Smooth muscle cell (in vitro differentiated cells): ENCODE results near the gene DTNB. TPM values are rescaled to one million over a fixed set of nuclear protein-coding genes. Genes with fewer than 3 reads are reported as not detected.

ENCODE experiments used
- DNase-seq: peaks from one replicate; lab custom pipeline; 2025; ENCODE audit not compliant: unreplicated experiment; lab: John Stamatoyannopoulos, UW
- H2AFZ ChIP-seq: fragments of 200-600 bp; sonication (generic); 2 replicates; pipeline ENCODE4 v1.6.0; 2016; ENCODE audit warnings: antibody characterized with exemption, low read depth, mild to moderate bottlenecking
- H3F3A ChIP-seq: fragments of 200-600 bp; sonication (generic); 2 replicates; pipeline ENCODE4 v1.6.0; 2017; ENCODE audit warnings: antibody characterized with exemption, low read depth
- H3K27ac ChIP-seq: fragments of 200-600 bp; sonication (generic); 2 replicates; pipeline ENCODE4 v1.5.1; 2016; ENCODE audit warnings: low read depth, mild to moderate bottlenecking
- H3K27me3 ChIP-seq: fragments of 200-600 bp; sonication (generic); 2 replicates; pipeline ENCODE4 v1.6.1; 2016; ENCODE audit warnings: low read depth, mild to moderate bottlenecking
- H3K36me3 ChIP-seq: fragments of 200-600 bp; sonication (generic); 2 replicates; pipeline ENCODE4 v1.5.1; 2016; ENCODE audit warnings: low read depth
- H3K4me1 ChIP-seq: fragments of 200-600 bp; sonication (generic); 2 replicates; pipeline ENCODE4 v1.5.1; 2016; ENCODE audit warnings: low read depth
- H3K4me2 ChIP-seq: fragments of 200-600 bp; sonication (generic); 2 replicates; pipeline ENCODE4 v1.6.0; 2016; ENCODE audit warnings: mild to moderate bottlenecking
- H3K4me3 ChIP-seq: fragments of 200-600 bp; sonication (generic); 2 replicates; pipeline ENCODE4 v1.5.1; 2016; ENCODE audit warnings: mild to moderate bottlenecking
- H3K79me2 ChIP-seq: fragments of 200-600 bp; sonication (generic); 2 replicates; pipeline ENCODE4 v1.6.0; 2016; ENCODE audit warnings: low read depth, mild to moderate bottlenecking
- H3K9ac ChIP-seq: fragments of 200-600 bp; sonication (generic); 2 replicates; pipeline ENCODE4 v1.6.0; 2016; ENCODE audit warnings: low read depth
- H3K9me3 ChIP-seq: fragments of 200-600 bp; sonication (generic); replicated peaks from 2 replicates; pipeline ENCODE4 v1.5.1; 2016; ENCODE audit warnings: low read depth
- H4K20me1 ChIP-seq: fragments of 200-600 bp; sonication (generic); 2 replicates; pipeline ENCODE4 v1.6.0; 2016; ENCODE audit warnings: low read depth
- WGBS: methylation state at CpG from one replicate; pipeline ENCODE4 v1.1.7; 2016; ENCODE audit warnings: low lambda C conversion rate; 5-methylcytosine and 5-hydroxymethylcytosine counted together
- polyA plus RNA-seq: library from polyadenylated mRNA; unstranded; fragments of >200 nt; fragmentation: Nextera tagmentation; extraction: Ambion mirVana; gene quantifications from 2 replicates; pipeline ENCODE4 v1.2.1, GENCODE V29; 2016
- total RNA-seq: library from RNA; depleted of rRNA; stranded (reverse); fragments of >200 nt; gene quantifications from 2 replicates; pipeline ENCODE4 v1.2.3, GENCODE V29; 2014
- TF ChIP-seq, protein P1 (sequence below): fragments of 200-600 bp; sonication (generic); IDR thresholded peaks from 2 replicates; pipeline ENCODE4 v1.5.1; 2017; ENCODE audit warnings: borderline replicate concordance, mild to moderate bottlenecking, antibody characterized with exemption; ENCODE audit not compliant: insufficient read depth, poor library complexity, severe bottlenecking

The DTNB gene
- total and polyA plus RNA-seq, 2 experiments from 2014 or later, result 4.9 to 5.4 TPM

DNA sequence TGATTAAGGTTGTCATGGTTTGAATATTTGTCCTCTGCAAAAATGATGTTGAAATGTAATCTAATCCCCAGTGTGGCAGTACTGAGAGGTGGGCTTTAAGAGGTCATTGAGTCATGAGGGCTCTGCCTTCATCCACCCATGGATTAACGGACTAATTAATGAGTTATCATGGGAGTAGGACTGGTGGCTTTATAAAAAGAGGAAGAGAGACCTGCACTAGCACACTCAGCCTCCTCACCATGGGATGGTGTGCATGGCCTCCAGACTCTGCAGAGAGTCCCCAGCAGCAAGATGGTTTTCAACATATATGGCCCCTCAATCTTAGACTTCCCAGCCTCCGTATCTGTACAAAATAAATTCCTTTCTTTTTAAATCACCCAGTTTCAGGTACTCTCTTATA, 41.0 kb downstream of the DTNB start:
- Histone ChIP-seq H3K9ac (no peak overlapping the region), H3K4me2 (no peak overlapping the region), H3K79me2 (no peaks in the 10 kb centered on the region), H3K9me3 (no peaks in the 10 kb centered on the region), H3K4me1 (no peaks in the 10 kb centered on the region), H2AFZ (no peak overlapping the region), H3K36me3 (no peaks in the 10 kb centered on the region), H3K27me3 (no peaks in the 10 kb centered on the region), H3F3A (no peaks in the 10 kb centered on the region), H4K20me1 (no peaks in the 10 kb centered on the region), H3K4me3 (no peak overlapping the region), H3K27ac (no peak overlapping the region)
- TF ChIP-seq, protein P1, sequence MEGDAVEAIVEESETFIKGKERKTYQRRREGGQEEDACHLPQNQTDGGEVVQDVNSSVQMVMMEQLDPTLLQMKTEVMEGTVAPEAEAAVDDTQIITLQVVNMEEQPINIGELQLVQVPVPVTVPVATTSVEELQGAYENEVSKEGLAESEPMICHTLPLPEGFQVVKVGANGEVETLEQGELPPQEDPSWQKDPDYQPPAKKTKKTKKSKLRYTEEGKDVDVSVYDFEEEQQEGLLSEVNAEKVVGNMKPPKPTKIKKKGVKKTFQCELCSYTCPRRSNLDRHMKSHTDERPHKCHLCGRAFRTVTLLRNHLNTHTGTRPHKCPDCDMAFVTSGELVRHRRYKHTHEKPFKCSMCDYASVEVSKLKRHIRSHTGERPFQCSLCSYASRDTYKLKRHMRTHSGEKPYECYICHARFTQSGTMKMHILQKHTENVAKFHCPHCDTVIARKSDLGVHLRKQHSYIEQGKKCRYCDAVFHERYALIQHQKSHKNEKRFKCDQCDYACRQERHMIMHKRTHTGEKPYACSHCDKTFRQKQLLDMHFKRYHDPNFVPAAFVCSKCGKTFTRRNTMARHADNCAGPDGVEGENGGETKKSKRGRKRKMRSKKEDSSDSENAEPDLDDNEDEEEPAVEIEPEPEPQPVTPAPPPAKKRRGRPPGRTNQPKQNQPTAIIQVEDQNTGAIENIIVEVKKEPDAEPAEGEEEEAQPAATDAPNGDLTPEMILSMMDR, result no peak
- DNase-seq, result no peak
- 98% methylated on average over 2 of the region's 2 CpGs for WGBS

DNA sequence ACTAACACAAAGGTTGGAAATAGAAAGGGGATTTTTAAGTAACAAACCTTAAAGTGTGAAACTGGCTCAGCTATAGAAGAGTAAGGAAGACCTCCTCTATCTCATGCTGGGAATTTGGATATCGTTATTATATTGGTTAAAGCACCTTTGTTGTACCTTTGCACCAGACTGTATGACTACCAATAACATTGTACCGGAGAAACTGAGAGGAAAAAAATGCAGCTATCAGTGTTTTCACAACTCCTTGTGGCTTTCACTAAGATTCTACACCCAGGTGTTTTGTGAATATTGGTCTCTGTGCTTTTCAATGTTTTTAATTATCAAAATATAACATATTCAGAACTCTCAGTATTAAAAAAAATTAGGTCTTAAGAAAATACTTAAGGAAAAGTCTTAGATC, 48.7 kb downstream of the DTNB start:
- no peaks in the 10 kb centered on the region for H3K27me3 ChIP-seq
- no peaks in the 10 kb centered on the region for H3K4me1 ChIP-seq
- DNase-seq, result no peak
- no peak overlapping the region for H3K9ac ChIP-seq
- TF ChIP-seq, protein P1, result no peak
- H3K79me2 ChIP-seq, result no peaks in the 10 kb centered on the region
- no peaks in the 10 kb centered on the region for H3K9me3 ChIP-seq
- no peak overlapping the region for H3K4me3 ChIP-seq
- no peak overlapping the region for H3K27ac ChIP-seq
- WGBS, result 98% methylated on average over 2 of the region's 2 CpGs
- H3K36me3 ChIP-seq, result no peaks in the 10 kb centered on the region
- no peaks in the 10 kb centered on the region for H3F3A ChIP-seq
- H3K4me2 ChIP-seq, result no peak overlapping the region
- no peaks in the 10 kb centered on the region for H4K20me1 ChIP-seq
- H2AFZ ChIP-seq, result no peak overlapping the region

DNA sequence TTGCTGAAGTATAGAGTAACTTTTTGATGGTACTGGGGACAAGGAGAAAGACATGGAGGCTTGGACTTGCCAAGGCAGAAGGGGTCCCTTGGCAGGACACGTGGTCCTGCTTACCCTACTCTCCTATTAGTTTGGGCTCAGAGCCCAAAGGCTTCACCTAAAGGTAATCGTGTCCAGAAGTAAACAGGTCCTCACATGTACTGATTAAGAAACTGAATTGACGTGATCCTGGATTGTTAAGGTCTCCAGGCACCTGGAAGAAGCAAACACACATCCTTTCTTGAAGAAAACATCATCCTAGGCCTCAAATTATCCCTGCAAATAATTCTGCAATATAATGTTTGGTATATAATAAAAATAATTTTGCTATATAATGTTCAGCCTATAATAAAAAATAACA, 50.0 kb downstream of the DTNB start:
- no peaks in the 10 kb centered on the region for H3K79me2 ChIP-seq
- no peak overlapping the region for H2AFZ ChIP-seq
- no peak overlapping the region for H3K27ac ChIP-seq
- H3K9ac ChIP-seq, result no peak overlapping the region
- 95% methylated on average over 3 of the region's 3 CpGs for WGBS
- H4K20me1 ChIP-seq, result no peaks in the 10 kb centered on the region
- H3K4me2 ChIP-seq, result no peak overlapping the region
- no peaks in the 10 kb centered on the region for H3K9me3 ChIP-seq
- H3K4me1 ChIP-seq, result no peaks in the 10 kb centered on the region
- TF ChIP-seq, protein P1, result no peak
- H3F3A ChIP-seq, result no peaks in the 10 kb centered on the region
- no peak for DNase-seq
- H3K36me3 ChIP-seq, result no peaks in the 10 kb centered on the region
- H3K4me3 ChIP-seq, result no peak overlapping the region
- no peaks in the 10 kb centered on the region for H3K27me3 ChIP-seq

DNA sequence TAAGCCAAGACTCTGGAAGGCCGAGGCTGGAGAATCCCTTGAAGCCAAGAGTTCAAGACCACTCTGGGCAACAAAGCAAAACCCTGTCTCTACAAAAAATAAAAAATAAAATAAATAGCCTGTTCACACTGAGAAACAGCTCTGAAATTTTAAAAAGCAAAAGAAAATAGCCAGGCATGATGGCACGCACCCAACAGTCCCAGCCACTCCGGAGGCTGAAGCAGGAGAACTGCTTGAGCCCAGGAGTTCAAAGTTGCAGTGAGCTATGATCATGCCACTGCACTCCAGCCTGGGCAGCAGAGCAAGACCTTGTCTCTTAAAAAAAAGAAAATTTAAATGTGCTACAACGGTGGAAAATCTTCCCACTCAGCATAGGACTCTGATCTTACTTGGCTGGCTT, 52.7 kb downstream of the DTNB start:
- Histone ChIP-seq H3K36me3 (no peaks in the 10 kb centered on the region), H3F3A (no peaks in the 10 kb centered on the region), H3K4me2 (no peak overlapping the region), H3K4me3 (no peak overlapping the region), H3K9ac (no peak overlapping the region), H2AFZ (no peak overlapping the region), H4K20me1 (no peaks in the 10 kb centered on the region), H3K79me2 (no peaks in the 10 kb centered on the region), H3K4me1 (peaks cover under 1% of the 10 kb centered on the region), H3K27ac (no peak overlapping the region), H3K9me3 (no peaks in the 10 kb centered on the region), H3K27me3 (no peaks in the 10 kb centered on the region)
- DNase-seq, result no peak
- TF ChIP-seq, protein P1, result no peak
- WGBS, result 88% methylated on average over 4 of the region's 4 CpGs
